Measurements from ENCODE around the gene NEURL1. TPM values are rescaled to one million over a fixed set of nuclear protein-coding genes. Genes with fewer than 3 reads are reported as not detected.

Gene NEURL1
- total RNA-seq, 1 donor from 2014 or later, result 1.3 TPM

- no peak overlapping the region for H3K4me3 ChIP-seq (ENCODE audit: low read depth, low read length)
- peak; percentile 80 for TF ChIP-seq CTCF (conservative IDR thresholded peaks at IDR 0.05; ENCODE audit: low read depth, low read length)
- DNase-seq (ENCODE audit: low read depth), result no peak
Observed at GRCh38 chr10:103592186-103593021, 98.9 kb downstream of the NEURL1 start.

DNA sequence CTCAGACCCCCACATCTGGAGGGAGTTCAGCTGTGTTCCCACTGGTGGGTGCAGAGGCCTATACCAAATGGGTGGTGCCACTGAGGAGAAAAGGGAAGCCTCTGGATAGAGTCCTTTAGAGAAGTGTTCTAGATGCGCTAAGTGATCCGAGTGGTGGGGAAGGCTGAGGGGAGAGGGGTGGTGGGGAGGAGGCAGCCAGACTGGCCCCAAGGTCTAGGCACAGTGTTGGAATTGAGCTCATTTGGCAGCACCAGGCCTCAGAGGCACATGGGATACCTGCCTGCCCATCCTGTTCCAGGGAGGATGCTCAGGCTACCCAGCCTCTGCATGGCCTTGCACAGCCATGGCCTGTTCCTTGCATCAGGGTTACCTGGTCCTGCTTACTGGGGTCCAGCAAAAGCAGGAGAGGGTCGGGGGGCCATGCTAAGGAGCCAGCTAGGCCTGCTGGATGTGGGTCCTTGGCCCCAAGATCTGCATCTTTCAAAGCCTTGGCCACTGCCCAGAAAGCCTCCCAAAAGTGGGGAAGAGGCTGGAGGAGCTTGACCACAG is 99.6 kb downstream of the NEURL1 start:
- TF ChIP-seq CTCF (conservative IDR thresholded peaks at IDR 0.05; ENCODE audit: low read depth, low read length), result no peak
- no peak for DNase-seq (ENCODE audit: low read depth)
- no peak overlapping the region for H3K4me3 ChIP-seq (ENCODE audit: low read depth, low read length)

DNA sequence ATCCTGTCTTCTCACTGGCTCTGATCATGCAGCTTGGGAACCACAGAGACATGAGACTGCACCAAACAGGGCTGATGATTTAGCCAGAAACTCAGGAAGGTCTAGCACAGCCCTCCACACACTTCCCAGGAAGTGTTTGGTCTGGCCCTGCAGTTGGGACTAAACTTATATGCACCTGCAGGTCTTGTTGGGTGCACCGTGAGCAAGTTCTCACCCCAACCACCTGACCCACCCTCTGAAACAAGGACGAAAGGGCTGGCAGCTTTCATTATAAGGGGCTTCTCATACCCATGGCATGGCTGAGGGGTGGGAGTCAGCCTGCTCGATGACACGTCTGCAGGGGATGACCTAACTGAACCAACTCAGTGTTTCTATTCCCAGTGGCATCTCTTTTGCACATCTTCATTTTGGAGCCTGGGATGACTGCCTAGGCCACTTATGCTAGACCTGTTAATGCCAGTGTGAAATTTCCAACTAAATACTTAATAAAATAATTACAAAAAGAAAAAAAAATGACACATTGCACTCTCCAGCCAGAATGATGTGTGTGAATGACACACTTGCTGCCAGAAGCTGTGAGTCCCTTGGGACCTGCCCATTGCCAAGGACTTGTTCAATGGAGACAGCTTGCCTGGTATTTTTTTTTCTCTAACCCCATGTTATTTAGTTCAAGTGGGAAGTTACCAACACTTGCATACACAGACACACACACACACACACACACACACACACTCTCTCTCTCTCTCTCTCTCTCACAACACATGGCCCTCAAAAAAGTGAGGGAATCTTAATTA is 102.6 kb downstream of the NEURL1 start:
- no peak overlapping the region for H3K4me3 ChIP-seq (ENCODE audit: low read depth, low read length)
- TF ChIP-seq CTCF (conservative IDR thresholded peaks at IDR 0.05; ENCODE audit: low read depth, low read length), result no peak
- DNase-seq (ENCODE audit: low read depth), result no peak

DNA sequence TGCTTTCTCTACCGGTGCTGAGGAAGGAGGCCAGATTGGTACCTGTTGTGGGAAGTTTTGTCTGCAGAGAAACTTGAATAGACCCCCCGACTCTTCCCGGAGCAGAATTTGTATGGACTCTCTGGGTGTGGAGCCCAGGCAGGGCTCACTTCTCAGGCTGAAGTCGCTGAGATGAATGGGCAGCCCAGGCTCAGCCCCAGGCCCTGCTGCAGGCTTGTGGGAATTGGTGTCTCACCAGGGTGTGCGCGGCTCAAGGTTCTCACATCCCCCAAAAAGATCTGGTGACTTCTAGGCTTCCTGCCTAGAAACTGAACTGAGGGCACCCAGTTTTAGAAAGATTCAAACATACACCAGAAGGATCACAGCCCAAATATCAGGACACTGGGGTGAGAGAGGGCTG is 103.5 kb downstream of the NEURL1 start:
- no peak for DNase-seq (ENCODE audit: low read depth)
- no peak for TF ChIP-seq CTCF (conservative IDR thresholded peaks at IDR 0.05; ENCODE audit: low read depth, low read length)
- no peak overlapping the region for H3K4me3 ChIP-seq (ENCODE audit: low read depth, low read length)

DNA sequence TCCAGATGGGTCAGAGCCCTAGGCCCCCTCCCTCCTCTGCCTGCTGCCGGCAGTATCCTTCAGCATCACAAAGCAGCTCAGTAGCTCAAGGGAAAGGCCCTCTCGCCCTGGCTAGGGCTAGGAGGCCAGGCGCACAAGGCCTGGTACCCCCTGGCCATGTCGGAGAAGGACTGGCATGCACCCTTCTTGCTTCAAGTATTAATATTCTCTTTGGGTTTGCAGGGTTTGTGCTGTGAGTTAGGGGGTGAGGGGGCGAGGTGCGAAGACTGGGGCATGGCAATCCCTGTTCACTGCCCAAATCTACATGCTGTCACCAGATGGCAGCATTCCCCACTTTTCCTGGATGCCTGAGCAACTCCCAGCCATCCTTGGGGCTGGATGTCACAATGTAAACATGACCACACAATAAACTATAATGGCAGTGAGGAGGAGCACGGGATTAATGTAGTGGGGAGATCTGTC is 105.2 kb downstream of the NEURL1 start:
- H3K4me3 ChIP-seq (ENCODE audit: low read depth, low read length), result no peak overlapping the region
- TF ChIP-seq CTCF (conservative IDR thresholded peaks at IDR 0.05; ENCODE audit: low read depth, low read length), result peak; percentile 86
- DNase-seq (ENCODE audit: low read depth), result no peak

DNA sequence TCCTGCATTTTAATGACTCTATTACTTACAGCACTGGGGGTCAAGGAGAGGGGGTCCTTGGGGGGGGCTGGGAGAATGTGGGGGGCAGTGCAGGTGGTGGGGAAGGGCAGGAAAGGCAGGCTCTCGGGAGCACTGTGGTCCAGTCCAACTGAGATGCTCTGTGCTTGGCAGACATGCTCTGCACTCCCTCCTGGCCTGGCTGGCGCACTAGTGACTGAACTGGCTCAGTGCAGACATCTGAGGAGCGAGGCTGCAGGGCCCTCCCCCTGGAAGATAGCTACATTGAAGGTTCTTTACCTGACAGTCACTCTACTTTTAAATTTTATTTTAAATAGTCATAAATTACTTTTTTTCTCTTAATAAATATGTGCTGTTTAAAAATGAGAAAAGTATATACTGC is 105.7 kb downstream of the NEURL1 start:
- H3K4me3 ChIP-seq (ENCODE audit: low read depth, low read length), result no peak overlapping the region
- no peak for DNase-seq (ENCODE audit: low read depth)
- TF ChIP-seq CTCF (conservative IDR thresholded peaks at IDR 0.05; ENCODE audit: low read depth, low read length), result no peak

Measured in epithelial cell of proximal tubule (primary cell).